Measurements from ENCODE around the gene ABI2.

The ABI2 gene

GRCh38 chr2:203480623-203481022, 152.4 kb downstream of the ABI2 start:
- DNase-seq (ENCODE audit: low spot score): no peak

DNA sequence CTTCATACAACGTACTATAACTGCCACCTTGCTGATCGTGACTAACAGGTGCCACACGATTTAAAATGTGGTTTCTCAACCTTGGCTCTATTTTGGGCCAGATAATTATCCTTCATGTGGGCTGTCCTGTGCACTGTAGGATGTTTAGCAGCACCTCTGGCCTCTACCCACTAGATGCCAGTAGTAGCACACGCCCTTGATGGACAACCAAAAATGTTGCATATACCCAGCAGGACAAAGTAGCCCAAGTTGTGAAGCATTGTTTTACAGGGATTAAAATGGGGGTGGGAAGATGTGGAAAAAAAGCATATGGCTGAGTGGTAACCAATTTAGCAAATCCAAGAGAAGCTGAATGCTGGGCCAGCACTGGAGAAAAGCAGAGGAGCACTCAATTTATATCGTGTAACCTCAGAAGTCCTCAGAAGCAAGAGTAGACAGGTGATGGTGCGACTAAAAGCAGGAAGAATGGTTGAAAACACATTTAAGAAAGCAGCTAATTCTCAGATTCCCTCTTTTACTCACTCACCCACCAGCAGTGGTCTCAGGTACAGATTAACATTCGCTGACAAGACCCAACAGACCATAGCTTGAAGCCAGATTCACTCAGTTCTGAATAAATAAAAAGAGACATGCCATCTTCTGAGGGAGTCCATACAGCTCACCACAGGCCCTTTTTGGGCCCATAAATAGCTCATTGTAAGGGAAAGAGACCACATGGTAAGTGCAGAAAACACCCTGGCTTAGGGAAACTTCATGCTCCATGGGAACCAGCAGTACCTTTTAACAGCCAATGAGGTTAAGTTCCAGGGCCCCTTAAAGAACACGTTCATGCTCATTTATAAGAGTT, 156.3 kb downstream of the ABI2 start:
- DNase-seq (ENCODE audit: low spot score): peak; percentile 12

DNA sequence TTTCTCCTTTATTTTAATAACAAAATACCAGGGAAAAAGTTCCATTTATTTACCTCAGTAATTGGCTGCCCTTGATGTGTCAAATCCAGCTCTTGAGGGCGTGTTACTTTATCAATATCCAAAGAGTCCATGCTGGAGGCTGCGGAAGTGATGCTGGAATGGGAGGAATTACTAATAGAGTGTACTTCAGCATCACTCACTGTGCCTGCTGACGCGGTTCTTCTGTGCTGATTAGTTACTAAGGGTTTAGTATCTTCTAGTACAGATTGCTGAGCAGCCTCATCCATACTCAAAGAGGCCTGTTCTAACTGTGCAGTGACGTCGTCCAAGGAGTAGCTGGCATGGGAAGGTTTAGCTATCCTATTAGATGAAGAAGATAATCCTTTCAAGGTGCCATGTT, 161.3 kb downstream of the ABI2 start:
- no peak for DNase-seq (ENCODE audit: low spot score)

DNA sequence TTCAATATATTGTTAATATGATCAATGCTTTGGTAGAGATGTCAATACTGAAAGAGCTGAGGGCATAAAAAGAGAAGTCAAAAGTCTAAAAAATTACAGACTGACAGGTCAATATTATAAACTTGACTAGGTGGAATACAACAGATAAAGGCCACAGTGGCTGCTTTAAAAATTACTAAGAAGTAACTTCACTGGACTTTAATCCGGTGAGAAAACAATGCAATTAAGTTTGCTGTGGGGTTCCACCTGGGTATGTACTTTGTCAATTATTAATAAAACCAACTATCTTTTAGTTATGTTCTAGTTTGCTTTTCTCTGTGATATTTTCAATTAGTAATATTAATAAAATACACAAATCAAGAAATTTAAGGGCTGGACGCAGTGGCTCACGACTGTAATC, 162.2 kb downstream of the ABI2 start:
- no peak for DNase-seq (ENCODE audit: low spot score)

GRCh38 chr2:203492965-203493364, 164.8 kb downstream of the ABI2 start:
- DNase-seq (ENCODE audit: low spot score): peak; percentile 6
